CD14-positive monocyte (primary cell): ENCODE data around the gene SPRED2. TPM values are rescaled to one million over a fixed set of nuclear protein-coding genes. Genes with fewer than 3 reads are reported as not detected.
"Not testable (repeated sequence)": the region's sequence is repeated elsewhere in the genome, so short reads cannot be mapped to it uniquely, and the experiment has no call there.

ENCODE experiments used
- DNase-seq, 3 donors: peaks; one replicate each; pipeline ENCODE4 v3.0.0-alpha.2; 2011 to 2022
- H2AFZ ChIP-seq: 2 replicates; pipeline ENCODE4 v1.6.0; 2012; ENCODE audit warnings: mild to moderate bottlenecking, low read depth, low read length, inconsistent platforms; ENCODE audit not compliant: insufficient read depth, poor library complexity, severe bottlenecking
- H3K27ac ChIP-seq, 2 donors: 1 replicate in 1 of 2; 2 replicates in 1 of 2; pipeline ENCODE4 v1.5.1; 2012 to 2013; ENCODE audit warnings: low read length in 2 of 2, control low read depth in 1 of 2, inconsistent platforms in 1 of 2, low read depth in 1 of 2, mild to moderate bottlenecking in 1 of 2
- H3K27me3 ChIP-seq, 2 donors: one replicate each; pipeline versions ENCODE4 v1.6.0 to v1.6.1; 2011 to 2013; ENCODE audit warnings: low read length in 2 of 2; ENCODE audit not compliant: control insufficient read depth in 2 of 2, insufficient read depth in 2 of 2
- H3K36me3 ChIP-seq, 2 donors: replicated peaks in 1 of 2; 1 replicate in 1 of 2; 2 replicates in 1 of 2; pipeline versions ENCODE4 v1.5.1 to v1.6.1; 2012 to 2013; ENCODE audit warnings: low read length in 2 of 2, control low read depth in 1 of 2, inconsistent platforms in 1 of 2, mild to moderate bottlenecking in 1 of 2; ENCODE audit not compliant: insufficient read depth in 2 of 2, control insufficient read depth in 1 of 2
- H3K4me1 ChIP-seq, 2 donors: 1 replicate in 1 of 2; 2 replicates in 1 of 2; pipeline versions ENCODE4 v1.5.1 to v1.6.1; 2012 to 2013; ENCODE audit warnings: low read length in 2 of 2, control low read depth in 1 of 2, inconsistent platforms in 1 of 2, mild to moderate bottlenecking in 1 of 2, moderate library complexity in 1 of 2; ENCODE audit not compliant: insufficient read depth in 2 of 2, control insufficient read depth in 1 of 2
- H3K4me2 ChIP-seq: replicated peaks from 2 replicates; pipeline ENCODE3; 2012; ENCODE audit warnings: low read length, moderate library complexity, mild to moderate bottlenecking; ENCODE audit not compliant: poor library complexity, severe bottlenecking; ENCODE audit errors: extremely low read depth
- H3K4me3 ChIP-seq, 3 experiments: fragments of 200-600 bp in 1 of 3; sonication (generic) in 1 of 3; replicated peaks in 1 of 3; 1 replicate in 2 of 3; 2 replicates in 1 of 3; pipeline ENCODE4 v1.5.1; 2011 to 2013; ENCODE audit warnings: low read length in 3 of 3, mild to moderate bottlenecking in 3 of 3, control low read depth in 2 of 3, low read depth in 2 of 3, inconsistent platforms in 1 of 3, moderate library complexity in 1 of 3
- H3K79me2 ChIP-seq: 2 replicates; pipeline ENCODE4 v1.6.0; 2012; ENCODE audit warnings: mild to moderate bottlenecking, control low read depth, inconsistent platforms, low read length, moderate library complexity; ENCODE audit not compliant: insufficient read depth
- H3K9ac ChIP-seq: 2 replicates; pipeline ENCODE4 v1.6.0; 2017; ENCODE audit warnings: low read length, mild to moderate bottlenecking; ENCODE audit not compliant: insufficient read depth, poor library complexity, severe bottlenecking
- H3K9me3 ChIP-seq, 2 donors: replicated peaks in 1 of 2; 1 replicate in 1 of 2; 2 replicates in 1 of 2; pipeline versions ENCODE4 v1.5.1 to v1.6.1; 2012 to 2013; ENCODE audit warnings: low read length in 2 of 2, control low read depth in 1 of 2; ENCODE audit not compliant: control insufficient read depth in 1 of 2, insufficient read depth in 1 of 2
- H4K20me1 ChIP-seq: 2 replicates; pipeline ENCODE4 v1.6.0; 2012; ENCODE audit warnings: mild to moderate bottlenecking, low read length, control low read depth, moderate library complexity; ENCODE audit not compliant: insufficient read depth
- H3K27ac Mint-ChIP-seq, 7 donors: one replicate each; pipeline ENCODE4 v1.8.0; 2020; ENCODE audit warnings: mild to moderate bottlenecking in 7 of 7, mixed read lengths in 7 of 7, moderate library complexity in 6 of 7, inconsistent platforms in 2 of 7
- H3K27me3 Mint-ChIP-seq, 3 donors: one replicate each; pipeline ENCODE4 v1.8.0; 2021 to 2022; ENCODE audit warnings: low read depth in 3 of 3, mild to moderate bottlenecking in 3 of 3, mixed read lengths in 3 of 3, moderate library complexity in 3 of 3, inconsistent platforms in 1 of 3
- H3K36me3 Mint-ChIP-seq, 2 donors: one replicate each; pipeline ENCODE4 v1.8.0; 2020; ENCODE audit warnings: mixed read lengths in 2 of 2, inconsistent platforms in 1 of 2, mild to moderate bottlenecking in 1 of 2
- H3K4me1 Mint-ChIP-seq: one replicate; pipeline ENCODE4 v1.8.0; 2020; ENCODE audit warnings: mild to moderate bottlenecking, mixed read lengths
- H3K4me3 Mint-ChIP-seq, 2 donors: one replicate each; pipeline ENCODE4 v1.8.0; 2020; ENCODE audit warnings: mild to moderate bottlenecking in 2 of 2, mixed read lengths in 2 of 2, moderate library complexity in 1 of 2
- H3K9me3 Mint-ChIP-seq, 7 donors: one replicate each; pipeline ENCODE4 v1.8.0; 2020 to 2022; ENCODE audit warnings: mixed read lengths in 7 of 7, mild to moderate bottlenecking in 6 of 7, moderate library complexity in 6 of 7, inconsistent platforms in 2 of 7
- CTCF ChIP-seq: fragments of 200-600 bp; IDR thresholded peaks from one replicate; pipeline ENCODE4 v1.8.0; 2022; ENCODE audit warnings: antibody characterized with exemption, mild to moderate bottlenecking
- WGBS: methylation state at CpG from one replicate; pipeline ENCODE4 v1.1.5; 2013; ENCODE audit warnings: missing lambda C conversion rate; ENCODE audit not compliant: insufficient coverage; 5-methylcytosine and 5-hydroxymethylcytosine counted together
- intact Hi-C, 2 donors: fragments of 100-400 bp; cut with micrococcal nuclease; formaldehyde crosslinking; loops; one replicate each; pipeline versions ENCODE4 v1.15.0 to v1.15.1; 2023
- polyA plus RNA-seq, 3 donors: library from polyadenylated mRNA; depleted of rRNA in 1 of 3; unstranded in 2 of 3; stranded (reverse) in 1 of 3; fragments of 300-500 nt in 2 of 3; fragments of >200 nt in 1 of 3; fragmentation: Illumina TruSeq in 2 of 3; gene quantifications; 1 replicate in 2 of 3; 2 replicates in 1 of 3; pipeline ENCODE4 v1.2.3, GENCODE V29; 2012 to 2021

The SPRED2 gene
- polyA plus RNA-seq, 3 donors = 0.20 to 2.0 (median 0.33) TPM

GRCh38 chr2:65340898-65341681 is 91.3 kb downstream of the SPRED2 start:
- H3K4me1 Mint-ChIP-seq = no peaks in the 10 kb centered on the region
- H3K79me2 ChIP-seq = no peaks in the 10 kb centered on the region
- H3K36me3 Mint-ChIP-seq = peaks cover 0 to 3% of the 10 kb centered on the region in 2 donors
- no peaks in the 10 kb centered on the region for H3K9me3 Mint-ChIP-seq
- 76% methylated on average over 3 of the region's 9 CpGs for WGBS
- H3K27me3 ChIP-seq = no peaks in the 10 kb centered on the region
- intact Hi-C loops = no loop called here
- no peaks in the 10 kb centered on the region for H3K9me3 ChIP-seq
- no peak overlapping the region for H3K27ac Mint-ChIP-seq
- H2AFZ ChIP-seq = no peak overlapping the region
- H4K20me1 ChIP-seq = no peaks in the 10 kb centered on the region
- DNase-seq = no peak
- H3K27ac ChIP-seq = no peak overlapping the region
- no peak overlapping the region for H3K9ac ChIP-seq
- no peaks in the 10 kb centered on the region for H3K36me3 ChIP-seq
- H3K4me3 Mint-ChIP-seq = no peak overlapping the region
- no peak overlapping the region for H3K4me3 ChIP-seq
- H3K4me2 ChIP-seq = no peak overlapping the region
- no peaks in the 10 kb centered on the region for H3K4me1 ChIP-seq
- peaks cover 0 to 2% (median 0%) of the 10 kb centered on the region in 3 donors for H3K27me3 Mint-ChIP-seq
- TF ChIP-seq CTCF = no peak

- intact Hi-C loops = no loop called here
- peaks cover 0 to 2% (median 0%) of the 10 kb centered on the region in 3 donors for H3K27me3 Mint-ChIP-seq
Measured at GRCh38 chr2:65339648-65340047, 92.8 kb downstream of the SPRED2 start.

GRCh38 chr2:65338830-65339495 is 93.4 kb downstream of the SPRED2 start:
- H2AFZ ChIP-seq, H3K9me3 ChIP-seq, H3K27me3 ChIP-seq, H3K9ac ChIP-seq, H3K27ac ChIP-seq, H3K4me3 ChIP-seq, H3K4me2 ChIP-seq, H3K36me3 Mint-ChIP-seq, H3K4me1 ChIP-seq, H3K4me3 Mint-ChIP-seq, intact Hi-C loops, H3K36me3 ChIP-seq, H4K20me1 ChIP-seq, H3K4me1 Mint-ChIP-seq, DNase-seq, H3K79me2 ChIP-seq, H3K9me3 Mint-ChIP-seq, H3K27me3 Mint-ChIP-seq, H3K27ac Mint-ChIP-seq: not testable (repeated sequence)
- 96% methylated on average over 3 of the region's 39 CpGs for WGBS

More at GRCh38 chr2:65339648-65340047, 92.8 kb downstream of the SPRED2 start:
- Histone ChIP-seq H2AFZ (no peak overlapping the region), H3K36me3 (no peaks in the 10 kb centered on the region), H4K20me1 (no peaks in the 10 kb centered on the region), H3K9ac (no peak overlapping the region), H3K4me1 (no peaks in the 10 kb centered on the region), H3K9me3 (no peaks in the 10 kb centered on the region), H3K79me2 (no peaks in the 10 kb centered on the region), H3K27me3 (no peaks in the 10 kb centered on the region), H3K27ac (no peak overlapping the region), H3K4me2 (no peak overlapping the region), H3K4me3 (no peak overlapping the region)
- Mint-ChIP-seq H3K4me1 (no peaks in the 10 kb centered on the region), H3K4me3 (no peak overlapping the region), H3K27ac (no peak overlapping the region), H3K36me3 (peaks cover 0 to 3% of the 10 kb centered on the region in 2 donors), H3K9me3 (no peaks in the 10 kb centered on the region)
- TF ChIP-seq CTCF = no peak
- DNase-seq = no peak
